GM12878 (cell line): ENCODE results near the gene SULT1C3. TPM values are rescaled to one million over a fixed set of nuclear protein-coding genes. Genes with fewer than 3 reads are reported as not detected.

ENCODE experiments used
- ATAC-seq: fragments of 200-7000 bp; cut with Tn5 transposase; 3 replicates; pipeline ENCODE4 v1.9.1; 2020; ENCODE audit warnings: mild to moderate bottlenecking, moderate library complexity
- BruUV-seq: library from RNA; stranded (reverse); fragments of 400-500 nt; replicated peaks from 2 replicates; lab custom pipeline; 2021; lab: Mats Ljungman, UMichigan
- CTCF ChIA-PET: fragments of 300-600 bp; sonication (Branson Sonifier 250); formaldehyde crosslinking; extraction: SDS; loops from one replicate; lab custom pipeline; 2021; ENCODE audit warnings: inconsistent platforms; lab: Yijun Ruan, JAX
- POLR2A ChIA-PET: fragments of 350-600 bp; formaldehyde crosslinking; extraction: SDS; loops from one replicate; lab custom pipeline; 2021; ENCODE audit warnings: inconsistent platforms; lab: Charles Lee
- RAD21 ChIA-PET: fragments of 300-600 bp; sonication (Branson Sonifier 250); formaldehyde crosslinking; loops from one replicate; lab custom pipeline; 2023; ENCODE audit warnings: antibody characterized with exemption; ENCODE audit not compliant: unreplicated experiment; lab: Charles Lee
- SMC1A ChIA-PET: fragments of 300-600 bp; sonication (Branson Sonifier 250); formaldehyde crosslinking; loops from one replicate; lab custom pipeline; 2023; ENCODE audit not compliant: unreplicated experiment, uncharacterized antibody; lab: Charles Lee
- DNase-seq: peaks from one replicate; pipeline ENCODE4 v3.0.0-alpha.2; 2011; ENCODE audit warnings: low read depth, low spot score
- FAIRE-seq: peaks from 3 replicates; lab custom pipeline; 2011; peaks lifted over from hg19 to GRCh38; lab: Jason Lieb, UNC
- H2AFZ ChIP-seq: 2 replicates; pipeline ENCODE4 v1.6.0; 2011; ENCODE audit warnings: low read depth, low read length, control low read depth; ENCODE audit not compliant: control insufficient read depth
- H3K27ac ChIP-seq: 2 replicates; pipeline ENCODE4 v1.5.1; 2011; ENCODE audit warnings: control low read depth; ENCODE audit not compliant: control insufficient read depth, insufficient read depth
- H3K27me3 ChIP-seq, 2 experiments: replicated peaks in 1 of 2; 2 replicates each; pipeline versions ENCODE4 v1.6.0 to v1.6.1; 2011; ENCODE audit warnings: low read length in 1 of 2; ENCODE audit not compliant: control insufficient read depth in 2 of 2, insufficient read depth in 2 of 2
- H3K36me3 ChIP-seq, 2 experiments: 2 replicates each; pipeline ENCODE4 v1.5.1; 2011; ENCODE audit warnings: low read length in 1 of 2; ENCODE audit not compliant: control insufficient read depth in 2 of 2, insufficient read depth in 2 of 2
- H3K4me1 ChIP-seq: 2 replicates; pipeline ENCODE4 v1.6.1; 2011; ENCODE audit warnings: mild to moderate bottlenecking, low read length, moderate library complexity, mixed read lengths; ENCODE audit not compliant: control insufficient read depth, insufficient read depth
- H3K4me2 ChIP-seq: 2 replicates; pipeline ENCODE4 v1.6.0; 2011; ENCODE audit warnings: control low read depth; ENCODE audit not compliant: control insufficient read depth, insufficient read depth
- H3K4me3 ChIP-seq: fragments of 200-600 bp; sonication (generic); 2 replicates; pipeline ENCODE4 v1.5.1; 2016
- H3K79me2 ChIP-seq: 2 replicates; pipeline ENCODE4 v1.6.0; 2011; ENCODE audit warnings: low read length; ENCODE audit not compliant: control insufficient read depth, insufficient read depth
- H3K9ac ChIP-seq: 2 replicates; pipeline ENCODE4 v1.8.0; 2011; ENCODE audit warnings: low read length, control low read depth, mixed read lengths; ENCODE audit not compliant: control insufficient read depth, insufficient read depth
- H3K9me3 ChIP-seq: replicated peaks from 3 replicates; pipeline ENCODE4 v1.5.1; 2011; ENCODE audit warnings: mild to moderate bottlenecking, low read length; ENCODE audit not compliant: control insufficient read depth, insufficient read depth
- H4K20me1 ChIP-seq: 2 replicates; pipeline ENCODE4 v1.6.0; 2011; ENCODE audit not compliant: control insufficient read depth, insufficient read depth
- ATF7 ChIP-seq: fragments of 450-650 bp; IDR thresholded peaks from 2 replicates; pipeline ENCODE4 v1.6.1; 2016; ENCODE audit warnings: low read depth, mild to moderate bottlenecking
- BACH1 ChIP-seq: fragments of 450-650 bp; IDR thresholded peaks from 2 replicates; pipeline ENCODE4 v1.6.1; 2017; ENCODE audit warnings: mild to moderate bottlenecking, borderline replicate concordance
- CEBPZ ChIP-seq: fragments of 150-350 bp; IDR thresholded peaks from 2 replicates; pipeline ENCODE4 v1.6.1; 2016; ENCODE audit warnings: low read depth, low read length
- CREB1 ChIP-seq: IDR thresholded peaks from 2 replicates; pipeline ENCODE4 v1.6.1; 2012; ENCODE audit warnings: low read depth, mild to moderate bottlenecking, inconsistent platforms
- EED ChIP-seq: sonication (generic); IDR thresholded peaks from 2 replicates; pipeline ENCODE4 v1.6.1; 2016; ENCODE audit warnings: antibody characterized with exemption, low read depth
- ESRRA ChIP-seq: IDR thresholded peaks from 2 replicates; pipeline ENCODE4 v1.6.1; 2012; ENCODE audit warnings: mild to moderate bottlenecking, low read length, improper control_type of control experiment
- FOXM1 ChIP-seq: IDR thresholded peaks from 2 replicates; pipeline ENCODE4 v1.6.1; 2012; ENCODE audit warnings: low read depth, mild to moderate bottlenecking, inconsistent platforms, low read length, moderate library complexity
- HDAC6 ChIP-seq: fragments of 200-600 bp; sonication (generic); IDR thresholded peaks from one replicate; pipeline ENCODE4 v1.8.0; 2017; ENCODE audit warnings: antibody characterized with exemption; ENCODE audit not compliant: unreplicated experiment
- IRF3 ChIP-seq: fragments of 450-650 bp; IDR thresholded peaks from 2 replicates; pipeline ENCODE4 v1.6.1; 2014; ENCODE audit warnings: mild to moderate bottlenecking
- MYB ChIP-seq: fragments of 150-350 bp; IDR thresholded peaks from 2 replicates; pipeline ENCODE4 v1.6.1; 2014; ENCODE audit warnings: mild to moderate bottlenecking, low read depth, low read length, borderline replicate concordance
- NKRF ChIP-seq: fragments of 450-650 bp; conservative IDR thresholded peaks from 2 replicates; pipeline ENCODE4 v1.6.1; 2017; ENCODE audit warnings: mild to moderate bottlenecking, moderate library complexity
- PBX3 ChIP-seq: IDR thresholded peaks from 2 replicates; pipeline ENCODE4 v1.6.1; 2011; ENCODE audit warnings: mild to moderate bottlenecking, low read depth, low read length, moderate library complexity; ENCODE audit not compliant: insufficient replicate concordance
- POLR2A ChIP-seq: IDR thresholded peaks from 2 replicates; pipeline ENCODE4 v1.6.1; 2011; ENCODE audit warnings: low read depth, mild to moderate bottlenecking, low read length
- RBBP5 ChIP-seq: fragments of 200-600 bp; sonication (generic); conservative IDR thresholded peaks from 2 replicates; pipeline ENCODE4 v1.6.1; 2016
- SIN3A ChIP-seq: IDR thresholded peaks from 2 replicates; pipeline ENCODE4 v1.6.1; 2012; ENCODE audit warnings: low read depth, low read length, improper control_type of control experiment
- SRF ChIP-seq, 2 experiments: IDR thresholded peaks; 2 replicates each; pipeline ENCODE4 v1.6.1; 2011; ENCODE audit warnings: low read depth in 2 of 2, low read length in 2 of 2, mild to moderate bottlenecking in 1 of 2, moderate library complexity in 1 of 2
- ZNF24 ChIP-seq: fragments of 450-650 bp; IDR thresholded peaks from 2 replicates; pipeline ENCODE4 v1.6.1; 2017; ENCODE audit warnings: antibody characterized with exemption, mild to moderate bottlenecking
- ZNF622 ChIP-seq: fragments of 450-650 bp; IDR thresholded peaks from 2 replicates; pipeline ENCODE4 v1.6.1; 2017; ENCODE audit warnings: mild to moderate bottlenecking, inconsistent platforms
- WGBS: methylation state at CpG from one replicate; pipeline ENCODE4 v1.1.6; 2016; ENCODE audit warnings: low lambda C conversion rate; ENCODE audit not compliant: insufficient replicate concordance, insufficient coverage; ENCODE audit errors: missing lambda C conversion rate; 5-methylcytosine and 5-hydroxymethylcytosine counted together
- in situ Hi-C: fragments of 300-500 bp; cut with MboI; formaldehyde crosslinking; loops from 9 replicates; pipeline ENCODE4 v1.14.3; 2018; ENCODE audit warnings: mixed read lengths
- intact Hi-C: fragments of 100-400 bp; cut with micrococcal nuclease; formaldehyde crosslinking; loops from one replicate; pipeline ENCODE4 v1.14.2; 2022; ENCODE audit not compliant: unreplicated experiment
- polyA plus RNA-seq, 11 experiments: library from polyadenylated mRNA; depleted of rRNA in 4 of 11; unstranded in 6 of 11; stranded (reverse) in 5 of 11; fragments of >200 nt; fragmentation: Nextera tagmentation in 4 of 11; fragmentation: Illumina TruSeq in 1 of 11; extraction: Ambion mirVana in 4 of 11; extraction: Trizol in 1 of 11; gene quantifications; 1 replicate in 1 of 11; 2 replicates in 10 of 11; pipeline versions ENCODE4 v1.2.1 to v1.2.3, GENCODE V29; 2011 to 2016; ENCODE audit warnings: inconsistent platforms in 2 of 11, missing spikeins in 2 of 11, low read depth in 1 of 11
- total RNA-seq, 4 experiments: library from RNA; depleted of rRNA in 3 of 4; stranded (reverse); fragments of >200 nt in 3 of 4; fragmentation: Illumina TruSeq in 1 of 4; extraction: Trizol in 1 of 4; gene quantifications; 2 replicates each; pipeline versions ENCODE4 v1.2.1 to v1.2.3, GENCODE V29; 2013 to 2021

SULT1C3 gene
- total and polyA plus RNA-seq, 10 of the 15 experiments (the other 5 are each of a cell fraction or from before 2014, with no cell fraction given) = not detected

- Histone ChIP-seq H3K27me3 (no peaks in the 10 kb centered on the region), H3K9ac (no peak overlapping the region), H4K20me1 (no peaks in the 10 kb centered on the region), H3K79me2 (no peaks in the 10 kb centered on the region), H2AFZ (no peak overlapping the region), H3K36me3 (no peaks in the 10 kb centered on the region), H3K4me2 (no peak overlapping the region), H3K4me1 (no peaks in the 10 kb centered on the region), H3K9me3 (no peaks in the 10 kb centered on the region), H3K27ac (no peak overlapping the region), H3K4me3 (no peak overlapping the region)
- WGBS = 11% methylated on average over 4 of the region's 4 CpGs
- ChIA-PET RAD21 (no interaction called here), POLR2A (no interaction called here), CTCF (no interaction called here), SMC1A (no interaction called here)
- ATAC-seq (no peak), FAIRE-seq (no peak), DNase-seq (no peak)
- intact Hi-C loops = no loop called here
- in situ Hi-C loops = loop anchor here (25.0 kb wide), 1 partner anchor 364 kb away; no protein-coding TSS in a partner anchor
- BruUV-seq = no TSS peak
- TF ChIP-seq RBBP5 (no peak), ZNF24 (no peak), IRF3 (no peak), ATF7 (no peak), MYB (no peak), ESRRA (no peak), PBX3 (no peak), SRF (IDR thresholded peaks at IDR 0.05; ENCODE audit: low read depth in 2 of 2, low read length in 2 of 2) (no peak), HDAC6 (no peak), FOXM1 (no peak), ZNF622 (no peak), POLR2A (no peak), SIN3A (no peak), BACH1 (no peak), EED (no peak), CEBPZ (no peak), NKRF (no peak), CREB1 (no peak)
Measured at GRCh38 chr2:108223573-108223972, 16.2 kb upstream of the SULT1C3 start.
